C4-2B (cell line): ENCODE data around the gene PLXDC1.

Experiments used
- H3K27ac ChIP-seq: fragments of 450-650 bp; 2 replicates; pipeline ENCODE4 v1.5.1; 2017
- ZFX ChIP-seq: fragments of 450-650 bp; IDR thresholded peaks from 2 replicates; pipeline ENCODE4 v1.6.1; 2017
- TF ChIP-seq, protein P1 (sequence below): fragments of 450-650 bp; conservative IDR thresholded peaks from 2 replicates; pipeline ENCODE4 v1.5.1; 2017; ENCODE audit warnings: mild to moderate bottlenecking

The PLXDC1 gene

DNA sequence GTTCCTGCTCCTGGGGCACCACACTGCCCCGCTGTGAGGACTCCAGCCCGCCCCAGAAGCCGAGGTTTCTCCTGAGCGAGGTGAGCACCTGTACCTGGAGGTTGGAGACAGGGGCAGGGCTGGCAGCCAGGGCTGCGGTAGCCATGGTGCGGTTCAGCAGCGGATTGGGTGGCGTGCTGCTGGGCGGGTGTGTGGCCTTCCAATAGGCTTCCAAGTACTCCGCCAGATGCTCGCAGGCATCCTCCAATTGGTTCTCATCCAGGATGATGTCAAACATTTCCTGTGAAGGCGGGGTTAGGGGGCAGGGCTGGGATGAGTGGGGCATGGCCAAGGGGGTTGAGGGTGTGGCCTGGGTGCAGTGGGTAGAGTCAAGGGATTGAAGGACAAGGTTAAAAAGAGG lies 25.8 kb upstream of the PLXDC1 start:
- TF ChIP-seq, protein P1, sequence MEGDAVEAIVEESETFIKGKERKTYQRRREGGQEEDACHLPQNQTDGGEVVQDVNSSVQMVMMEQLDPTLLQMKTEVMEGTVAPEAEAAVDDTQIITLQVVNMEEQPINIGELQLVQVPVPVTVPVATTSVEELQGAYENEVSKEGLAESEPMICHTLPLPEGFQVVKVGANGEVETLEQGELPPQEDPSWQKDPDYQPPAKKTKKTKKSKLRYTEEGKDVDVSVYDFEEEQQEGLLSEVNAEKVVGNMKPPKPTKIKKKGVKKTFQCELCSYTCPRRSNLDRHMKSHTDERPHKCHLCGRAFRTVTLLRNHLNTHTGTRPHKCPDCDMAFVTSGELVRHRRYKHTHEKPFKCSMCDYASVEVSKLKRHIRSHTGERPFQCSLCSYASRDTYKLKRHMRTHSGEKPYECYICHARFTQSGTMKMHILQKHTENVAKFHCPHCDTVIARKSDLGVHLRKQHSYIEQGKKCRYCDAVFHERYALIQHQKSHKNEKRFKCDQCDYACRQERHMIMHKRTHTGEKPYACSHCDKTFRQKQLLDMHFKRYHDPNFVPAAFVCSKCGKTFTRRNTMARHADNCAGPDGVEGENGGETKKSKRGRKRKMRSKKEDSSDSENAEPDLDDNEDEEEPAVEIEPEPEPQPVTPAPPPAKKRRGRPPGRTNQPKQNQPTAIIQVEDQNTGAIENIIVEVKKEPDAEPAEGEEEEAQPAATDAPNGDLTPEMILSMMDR = no peak
- no peak for TF ChIP-seq ZFX

DNA sequence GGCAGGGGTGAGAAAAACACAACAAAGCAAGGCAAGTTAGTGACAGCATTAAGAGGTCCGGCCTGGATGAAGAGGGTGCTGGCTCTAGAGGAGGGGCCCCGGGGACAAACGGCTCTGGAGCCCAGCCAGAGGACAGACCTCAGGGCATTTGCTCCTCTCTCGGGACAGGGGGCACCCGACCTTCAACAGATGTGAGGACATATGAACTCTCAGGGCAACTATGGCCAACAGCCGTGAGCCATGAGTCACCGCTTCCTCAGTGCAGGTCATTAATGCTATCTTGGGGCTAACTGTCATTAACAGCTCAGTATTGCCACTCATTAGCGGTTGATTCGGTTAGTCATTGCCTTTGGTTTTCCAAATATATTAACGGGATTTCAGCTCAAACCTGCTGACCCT lies 24.3 kb upstream of the PLXDC1 start:
- no peak overlapping the region for H3K27ac ChIP-seq
- no peak for TF ChIP-seq ZFX
- TF ChIP-seq, protein P1 = no peak

More for the DNA sequence above, 25.8 kb upstream of the PLXDC1 start:
- no peak overlapping the region for H3K27ac ChIP-seq

DNA sequence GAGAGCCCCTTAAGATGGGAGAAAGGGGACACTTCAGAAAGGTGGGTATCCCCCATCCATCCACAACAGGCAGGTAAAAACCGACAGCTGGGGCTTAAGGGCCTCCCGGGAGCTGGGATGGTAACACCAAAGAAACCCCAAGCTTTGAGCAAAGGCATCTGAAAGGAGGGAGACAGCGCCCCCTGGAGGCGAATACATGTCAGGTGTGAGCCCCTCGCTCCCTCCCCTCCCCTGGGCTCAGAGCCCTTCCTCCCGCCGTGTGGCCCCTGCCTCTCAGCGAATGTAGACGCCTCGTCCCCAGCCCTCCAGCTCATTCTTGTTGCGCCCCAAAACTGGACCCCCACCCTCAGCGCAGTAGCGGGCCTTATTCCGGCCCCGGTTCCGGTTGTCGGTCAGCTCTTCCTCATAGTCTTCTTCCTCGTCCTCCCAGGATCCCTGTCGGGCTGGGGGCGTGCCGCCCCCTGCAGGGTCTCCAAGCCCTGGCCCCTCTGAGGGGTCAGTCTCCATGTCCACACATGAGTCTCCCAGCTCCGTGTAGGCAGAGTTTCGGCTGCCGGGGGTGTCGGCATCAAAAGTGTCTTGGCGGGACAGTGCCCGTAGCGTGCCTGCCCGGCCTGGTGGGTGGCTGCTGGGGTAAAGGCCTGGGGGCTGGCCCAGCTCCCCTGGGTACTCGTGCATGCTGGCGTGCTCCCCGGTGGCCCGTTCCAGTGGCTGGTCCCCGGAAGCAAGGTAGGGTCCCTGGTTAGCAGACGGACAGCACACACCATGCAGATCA lies 23.7 kb upstream of the PLXDC1 start:
- TF ChIP-seq, protein P1 = peak; percentile 92
- TF ChIP-seq ZFX = no peak
- H3K27ac ChIP-seq = no peak overlapping the region

DNA sequence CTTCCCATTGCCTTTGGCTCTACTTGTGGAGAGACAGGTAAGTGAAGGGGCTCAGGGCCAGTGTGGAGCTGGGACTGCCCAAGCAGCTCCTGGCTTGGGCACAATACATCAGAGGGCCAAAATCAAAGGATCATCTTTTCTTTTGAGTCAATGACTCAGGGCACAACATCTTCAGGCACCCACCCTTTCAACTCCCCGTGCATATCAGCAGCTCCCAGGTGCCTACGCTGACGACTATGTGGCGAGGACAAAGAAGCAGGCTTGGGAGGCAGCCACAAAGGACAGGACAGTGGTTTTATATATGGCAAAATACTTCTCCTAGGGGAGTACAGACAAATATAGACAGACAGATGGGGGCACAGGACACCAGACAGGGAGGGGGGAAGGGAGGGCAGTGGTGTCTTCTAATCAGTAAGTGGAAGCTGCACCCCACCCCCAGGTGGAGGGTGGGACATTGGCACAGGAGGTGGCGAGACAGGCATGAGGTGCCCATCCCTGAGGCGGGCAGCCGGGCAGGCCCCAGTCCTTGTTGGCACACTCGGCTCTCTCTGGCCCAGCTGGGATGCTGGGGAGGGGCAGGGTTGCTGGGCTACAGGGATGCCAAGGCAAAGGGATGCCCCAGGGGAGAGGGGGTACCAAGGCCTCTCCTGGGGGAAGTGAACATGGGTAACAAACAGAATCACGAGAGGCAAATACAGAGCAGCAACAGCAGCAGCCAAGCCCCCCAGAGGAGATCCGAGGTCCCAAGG lies 22.3 kb upstream of the PLXDC1 start:
- H3K27ac ChIP-seq = no peak overlapping the region
- TF ChIP-seq ZFX = no peak
- TF ChIP-seq, protein P1 = no peak

DNA sequence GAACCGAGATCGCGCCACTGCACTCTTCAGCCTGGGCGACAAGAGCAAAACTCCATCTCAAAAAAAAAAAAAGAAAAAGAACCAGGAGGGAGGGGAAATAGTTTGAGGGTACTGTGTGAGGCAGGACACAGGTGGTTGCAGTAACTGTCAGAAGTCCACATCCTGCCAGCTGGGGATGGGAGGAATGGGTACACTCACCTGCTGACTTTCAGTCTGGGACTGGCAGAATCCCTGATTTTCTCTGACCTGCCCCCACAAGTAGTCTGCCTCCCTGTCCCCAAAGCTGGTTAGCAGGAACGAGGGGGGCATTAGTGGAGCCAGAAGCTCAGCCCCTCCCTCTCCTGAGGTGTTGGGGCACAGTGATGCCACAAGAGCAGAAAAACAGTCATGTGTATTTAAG lies 21.6 kb upstream of the PLXDC1 start:
- no peak for TF ChIP-seq ZFX
- TF ChIP-seq, protein P1 = no peak

DNA sequence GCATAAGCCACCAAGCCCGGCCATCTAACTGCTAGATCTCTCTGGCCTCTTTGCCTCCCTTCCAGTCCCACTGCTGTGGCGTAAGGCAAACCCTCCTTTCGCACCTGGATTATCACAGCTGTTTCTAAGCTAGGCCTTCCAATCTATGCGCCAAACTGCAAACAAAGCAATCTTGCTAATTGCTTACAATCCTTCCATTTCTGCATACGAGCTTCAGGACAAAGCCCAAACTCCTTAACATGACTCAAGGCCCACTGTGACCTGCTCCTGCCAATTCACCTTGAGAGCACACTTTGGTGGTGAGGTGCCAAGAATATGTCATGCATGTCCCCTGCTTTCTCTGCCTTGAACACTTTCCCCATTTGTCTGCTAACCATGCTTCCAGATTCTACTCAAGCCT lies 20.5 kb upstream of the PLXDC1 start:
- TF ChIP-seq ZFX = no peak
- TF ChIP-seq, protein P1 = no peak
- H3K27ac ChIP-seq = no peak overlapping the region

More for the DNA sequence above, 21.6 kb upstream of the PLXDC1 start:
- H3K27ac ChIP-seq = no peak overlapping the region

DNA sequence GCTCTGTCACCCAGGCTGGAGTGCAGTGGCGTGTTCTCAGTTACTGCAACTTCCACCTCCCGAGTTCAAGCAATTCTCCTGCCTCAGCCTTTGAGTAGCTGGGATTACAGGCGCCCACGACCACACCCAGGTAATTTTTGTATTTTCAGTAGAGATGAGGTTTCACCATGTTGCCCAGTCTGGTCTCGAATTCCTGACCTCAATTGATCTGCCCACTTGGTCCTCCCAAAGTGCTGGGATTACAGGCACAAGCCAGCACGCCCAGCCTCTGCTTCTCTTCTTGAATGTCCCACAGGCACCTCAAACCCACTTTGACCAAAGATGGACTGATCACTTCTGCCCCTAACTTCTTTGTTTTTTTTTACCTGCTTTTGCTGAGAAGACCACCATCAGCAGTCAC lies 19.1 kb upstream of the PLXDC1 start:
- no peak for TF ChIP-seq ZFX
- TF ChIP-seq, protein P1 = no peak
- H3K27ac ChIP-seq = no peak overlapping the region
